ENCODE measurements around the gene COL26A1.

COL26A1 gene

GRCh38 chr7:101532400-101533102 is 169.9 kb downstream of the COL26A1 start:
- no peak for DNase-seq (ENCODE audit: extremely low read depth, insufficient read length)
- Histone ChIP-seq H3K27me3 (replicated peaks; ENCODE audit: control insufficient read depth, insufficient read depth, low read length) (no peaks in the 10 kb centered on the region; the same call in 1 of the 2 replicates), H3K36me3 (ENCODE audit: control insufficient read depth, insufficient read depth, low read length) (no peaks in the 10 kb centered on the region), H3K4me3 (replicated peaks; ENCODE audit: low read depth, low read length) (no peak overlapping the region)
- no peak for TF ChIP-seq CTCF (IDR thresholded peaks at IDR 0.05; ENCODE audit: insufficient read depth, low read length, poor library complexity, severe bottlenecking)

GRCh38 chr7:101533103-101533465 is 170.4 kb downstream of the COL26A1 start:
- TF ChIP-seq CTCF (IDR thresholded peaks at IDR 0.05; ENCODE audit: insufficient read depth, low read length, poor library complexity, severe bottlenecking), result no peak
- Histone ChIP-seq H3K36me3 (ENCODE audit: control insufficient read depth, insufficient read depth, low read length) (no peaks in the 10 kb centered on the region), H3K4me3 (replicated peaks; ENCODE audit: low read depth, low read length) (no peak overlapping the region), H3K27me3 (replicated peaks; ENCODE audit: control insufficient read depth, insufficient read depth, low read length) (no peaks in the 10 kb centered on the region; the same call in 1 of the 2 replicates)
- no peak for DNase-seq (ENCODE audit: extremely low read depth, insufficient read length)

GRCh38 chr7:101534015-101534803 is 171.5 kb downstream of the COL26A1 start:
- no peak overlapping the region for H3K4me3 ChIP-seq (replicated peaks; ENCODE audit: low read depth, low read length)
- no peak for TF ChIP-seq CTCF (IDR thresholded peaks at IDR 0.05; ENCODE audit: insufficient read depth, low read length, poor library complexity, severe bottlenecking)
- no peaks in the 10 kb centered on the region for H3K36me3 ChIP-seq (ENCODE audit: control insufficient read depth, insufficient read depth, low read length)
- no peak for DNase-seq (ENCODE audit: extremely low read depth, insufficient read length)
- H3K27me3 ChIP-seq (replicated peaks; ENCODE audit: control insufficient read depth, insufficient read depth, low read length), result no peaks in the 10 kb centered on the region; the same call in 1 of the 2 replicates

GRCh38 chr7:101534873-101535272 is 172.2 kb downstream of the COL26A1 start:
- no peak for TF ChIP-seq CTCF (IDR thresholded peaks at IDR 0.05; ENCODE audit: insufficient read depth, low read length, poor library complexity, severe bottlenecking)
- Histone ChIP-seq H3K4me3 (replicated peaks; ENCODE audit: low read depth, low read length) (no peak overlapping the region), H3K27me3 (replicated peaks; ENCODE audit: control insufficient read depth, insufficient read depth, low read length) (no peaks in the 10 kb centered on the region; the same call in 1 of the 2 replicates), H3K36me3 (ENCODE audit: control insufficient read depth, insufficient read depth, low read length) (no peaks in the 10 kb centered on the region)
- no peak for DNase-seq (ENCODE audit: extremely low read depth, insufficient read length)

- no peaks in the 10 kb centered on the region; the same call in 1 of the 2 replicates for H3K27me3 ChIP-seq (replicated peaks; ENCODE audit: control insufficient read depth, insufficient read depth, low read length)
- H3K36me3 ChIP-seq (ENCODE audit: control insufficient read depth, insufficient read depth, low read length), result no peaks in the 10 kb centered on the region
- no peak for DNase-seq (ENCODE audit: extremely low read depth, insufficient read length)
- no peak for TF ChIP-seq CTCF (IDR thresholded peaks at IDR 0.05; ENCODE audit: insufficient read depth, low read length, poor library complexity, severe bottlenecking)
- H3K4me3 ChIP-seq (replicated peaks; ENCODE audit: low read depth, low read length), result no peak overlapping the region
These were observed 172.7 kb downstream of the COL26A1 start for GRCh38 chr7:101535351-101535751.
